ENCODE measurements around the gene PTPRO. TPM values are rescaled to one million over a fixed set of nuclear protein-coding genes. Genes with fewer than 3 reads are reported as not detected.

Gene PTPRO
- total and polyA plus RNA-seq, 12 donors: 0.21 to 5.4 (median 0.64) TPM; not detected in 1

- no peak for TF ChIP-seq CTCF (IDR thresholded peaks at IDR 0.05)
- WGBS, 2 donors: 81 to 94% methylated on average over 1 of the region's 1 CpG
- H3K9me3 ChIP-seq: no peaks in the 10 kb centered on the region
- no peak overlapping the region for H3K27ac ChIP-seq
- ATAC-seq (no peak), DNase-seq (no peak)
- H3K4me1 ChIP-seq: no peaks in the 10 kb centered on the region
- H3K27me3 ChIP-seq: peaks cover 0 to 9% (median 4%) of the 10 kb centered on the region in 7 donors
- no peaks in the 10 kb centered on the region for H3K36me3 ChIP-seq
- no peak overlapping the region for H3K4me3 ChIP-seq
- intact Hi-C loops (cut with DNase I): no loop called here
Observed at GRCh38 chr12:15477761-15478160, 155.5 kb downstream of the PTPRO start.

- intact Hi-C loops (cut with DNase I): no loop called here
- TF ChIP-seq CTCF (IDR thresholded peaks at IDR 0.05): no peak
- no peaks in the 10 kb centered on the region for H3K4me1 ChIP-seq
Observed at GRCh38 chr12:15481846-15482245, 159.5 kb downstream of the PTPRO start.

GRCh38 chr12:15485466-15485865 lies 163.2 kb downstream of the PTPRO start:
- H3K9me3 ChIP-seq: no peaks in the 10 kb centered on the region
- DNase-seq (no peak), ATAC-seq (no peak)
- WGBS, 2 donors: 87 to 88% methylated on average over 3 of the region's 3 CpGs
- H3K36me3 ChIP-seq: no peaks in the 10 kb centered on the region
- H3K4me3 ChIP-seq: no peak overlapping the region
- no peaks in the 10 kb centered on the region for H3K4me1 ChIP-seq
- intact Hi-C loops (cut with DNase I): no loop called here
- H3K27me3 ChIP-seq: peaks cover 0 to 23% (median 10%) of the 10 kb centered on the region in 7 donors
- H3K27ac ChIP-seq: no peak overlapping the region
- TF ChIP-seq CTCF (IDR thresholded peaks at IDR 0.05): no peak

More at GRCh38 chr12:15481846-15482245, 159.5 kb downstream of the PTPRO start:
- DNase-seq (no peak), ATAC-seq (no peak)
- H3K27me3 ChIP-seq: peaks cover 0 to 10% (median 5%) of the 10 kb centered on the region in 7 donors
- H3K9me3 ChIP-seq: no peaks in the 10 kb centered on the region
- H3K36me3 ChIP-seq: no peaks in the 10 kb centered on the region
- 37 to 38% methylated on average over 2 of the region's 2 CpGs for WGBS, 2 donors
- H3K4me3 ChIP-seq: no peak overlapping the region
- no peak overlapping the region for H3K27ac ChIP-seq

GRCh38 chr12:15486859-15487258 lies 164.6 kb downstream of the PTPRO start:
- no peaks in the 10 kb centered on the region for H3K36me3 ChIP-seq
- TF ChIP-seq CTCF (IDR thresholded peaks at IDR 0.05): no peak
- H3K4me1 ChIP-seq: no peaks in the 10 kb centered on the region
- H3K27ac ChIP-seq: no peak overlapping the region
- no peak for DNase-seq
- no peak overlapping the region for H3K4me3 ChIP-seq
- intact Hi-C loops (cut with DNase I): no loop called here
- H3K27me3 ChIP-seq: peaks cover 0 to 23% (median 7%) of the 10 kb centered on the region in 7 donors
- WGBS, 2 donors: 76 to 81% methylated on average over 6 of the region's 6 CpGs
- peaks cover 0 to 2% (median 0%) of the 10 kb centered on the region in 11 donors for H3K9me3 ChIP-seq
- no peak for ATAC-seq

Data from heart right ventricle (tissue), 16 donors.